Heart right ventricle (tissue), 16 donors: ENCODE data around the gene TRIM56. TPM values are rescaled to one million over a fixed set of nuclear protein-coding genes. Genes with fewer than 3 reads are reported as not detected.
A peak's percentile ranks its signal among the peaks of the same experiment; 100 is the strongest.
"Not testable (repeated sequence)": the region's sequence is repeated elsewhere in the genome, so short reads cannot be mapped to it uniquely, and the experiment has no call there.

ENCODE experiments used
- ATAC-seq, 8 donors: fragments of 200-7000 bp; cut with Tn5 transposase; one replicate each; pipeline ENCODE4 v1.9.1; 2020; ENCODE audit warnings: mild to moderate bottlenecking in 8 of 8, moderate library complexity in 8 of 8, moderate number of reproducible peaks in 1 of 8
- DNase-seq, 2 donors: peaks; one replicate each; pipeline ENCODE4 v3.0.0-alpha.2; 2020
- H3K27ac ChIP-seq, 10 donors: fragments of 200-600 bp; sonication (generic) in 2 of 10; one replicate each; pipeline versions ENCODE4 v1.5.0 to v1.8.0; 2020 to 2022; ENCODE audit warnings: mild to moderate bottlenecking in 3 of 10
- H3K27me3 ChIP-seq, 7 donors: fragments of 200-600 bp; one replicate each; pipeline ENCODE4 v1.8.0; 2021 to 2022; ENCODE audit warnings: mild to moderate bottlenecking in 2 of 7
- H3K36me3 ChIP-seq, 9 donors: fragments of 200-600 bp; sonication (generic) in 1 of 9; one replicate each; pipeline versions ENCODE4 v1.5.0 to v1.8.0; 2020 to 2022; ENCODE audit warnings: mild to moderate bottlenecking in 2 of 9
- H3K4me1 ChIP-seq, 9 donors: fragments of 200-600 bp; sonication (generic) in 1 of 9; one replicate each; pipeline versions ENCODE4 v1.5.0 to v1.8.0; 2020 to 2022; ENCODE audit warnings: mild to moderate bottlenecking in 4 of 9
- H3K4me3 ChIP-seq, 10 donors: fragments of 200-600 bp; sonication (generic) in 2 of 10; one replicate each; pipeline versions ENCODE4 v1.5.0 to v1.8.0; 2020 to 2022; ENCODE audit warnings: mild to moderate bottlenecking in 7 of 10, moderate library complexity in 2 of 10
- H3K9me3 ChIP-seq, 11 donors: fragments of 200-600 bp in 10 of 11; sonication (generic) in 2 of 11; one replicate each; pipeline versions ENCODE4 v1.5.0 to v1.8.0; 2013 to 2022; ENCODE audit warnings: mild to moderate bottlenecking in 2 of 11, control low read depth in 1 of 11, moderate library complexity in 1 of 11
- CTCF ChIP-seq, 9 donors: fragments of 200-600 bp; sonication (generic) in 2 of 9; IDR thresholded peaks; one replicate each; pipeline versions ENCODE4 v1.5.0 to v1.8.0; 2021 to 2022; ENCODE audit warnings: antibody characterized with exemption in 9 of 9, mild to moderate bottlenecking in 5 of 9, moderate library complexity in 1 of 9
- WGBS, 2 donors: extraction: QIAGEN DNeasy Blood & Tissue Kit; methylation state at CpG; one replicate each; pipeline ENCODE4 v1.1.7; 2013; ENCODE audit warnings: inconsistent platforms in 1 of 2; 5-methylcytosine and 5-hydroxymethylcytosine counted together
- intact Hi-C, 10 donors: fragments of 100-400 bp; cut with DNase I; formaldehyde crosslinking; loops; one replicate each; pipeline versions ENCODE4 v1.11.1 to v1.14.2; 2022
- polyA plus RNA-seq, 2 donors: library from polyadenylated mRNA; stranded (reverse); fragments of 200-250 nt; gene quantifications; one replicate each; pipeline ENCODE4 v1.2.3, GENCODE V29; 2013
- total RNA-seq, 10 donors: library from RNA; stranded (reverse); fragmentation: NEBNext Ultra II Directional in 3 of 10; extraction: Animal tissue kit (Norgen Biotek cat#: 25700) in 3 of 10; gene quantifications; one replicate each; pipeline versions ENCODE4 v1.2.1 to v1.2.4, GENCODE V29; 2021 to 2023
- donor health status: Arrhythmogenic right ventricular cardiomyopathy.
- donor health status: ischemic (EF 13 %, LVEDD 7.1; RV severe dilation, severe dysfunction).
- donor health status: healthy with polysubstance abuse.
- donor health status: DM: no; HTN: yes; CAD: no.
- donor health status: DM: no; HTN: no; CAD: no.
- donor health status: ischemic (EF 25% LVEDD 6.9; RV normal size, moderate dysfunction).
- donor health status: ischemic (EF 25% LVEDD 5.7; RV mildly dilated, moderate dysfunction).
- donor health status: healthy.
- donor health status: DM: yes; HTN: yes; CAD: no.
- donor health status: Ischemic cardiomyopathy.
- donor health status: ischemic (EF 35%, LVEDD 5.7; RV mildly dilated, moderate dysfunction).
- donor health status: nonischemic (EF 11% LVEDD 7.7; RV severe dilation, severe dysfunction).
- donor health status: DM: yes; HTN: yes; CAD: no.
- donor health status: PGD.
- donor health status: ischemic (EF 29% LVEDD 5.4; RV normal size, mild dysfunction).
- donor health status: nonischemic (EF 23%, LVEDD 6.1; RV moderate dilation, normal function).

Gene TRIM56
- total and polyA plus RNA-seq, 12 donors, result 5.8 to 28.4 (median 15.5) TPM

- Histone ChIP-seq H3K4me1 (peaks cover 0 to 41% (median 24%) of the 10 kb centered on the region in 9 donors), H3K27me3 (peaks cover 0 to 14% (median 0%) of the 10 kb centered on the region in 7 donors), H3K9me3 (no peaks in the 10 kb centered on the region), H3K4me3 (no peak overlapping the region), H3K36me3 (no peaks in the 10 kb centered on the region), H3K27ac (no peak overlapping the region)
- TF ChIP-seq CTCF (IDR thresholded peaks at IDR 0.05), result no peak
- intact Hi-C loops, result no loop called here
- DNase-seq, result no peak
- ATAC-seq, result no peak
- WGBS, 2 donors, result 91 to 93% methylated on average over 6 of the region's 6 CpGs
Observed at GRCh38 chr7:101102026-101102425, 16.7 kb downstream of the TRIM56 start.

- 88 to 92% methylated on average over 10 of the region's 10 CpGs for WGBS, 2 donors
- H3K4me3 ChIP-seq, ATAC-seq, H3K36me3 ChIP-seq, intact Hi-C loops, DNase-seq, H3K9me3 ChIP-seq: not testable (repeated sequence)
- Histone ChIP-seq H3K27ac (peak overlapping the region in 1 of 10 donors; percentile 42), H3K4me1 (peaks cover 0 to 53% (median 35%) of the 10 kb centered on the region in 9 donors), H3K27me3 (peaks cover 0 to 14% (median 0%) of the 10 kb centered on the region in 7 donors)
Observed at GRCh38 chr7:101103701-101104100, 18.4 kb downstream of the TRIM56 start.

- no peak for TF ChIP-seq CTCF (IDR thresholded peaks at IDR 0.05)
- H3K4me1 ChIP-seq, result peaks cover 0 to 53% (median 38%) of the 10 kb centered on the region in 9 donors
- peak in 1 of 8 donors; percentile 15 for ATAC-seq
- H3K9me3 ChIP-seq, result no peaks in the 10 kb centered on the region
- whole genome bisulfite sequencing, 2 donors, result 53 to 71% methylated on average over 15 of the region's 15 CpGs
- H3K36me3 ChIP-seq, result no peaks in the 10 kb centered on the region
- no peak for DNase-seq
- H3K27me3 ChIP-seq, result peaks cover 0 to 14% (median 0%) of the 10 kb centered on the region in 7 donors
- H3K4me3 ChIP-seq, result no peak overlapping the region
- intact Hi-C loops, result no loop called here
- H3K27ac ChIP-seq, result peak overlapping the region in 1 of 10 donors; percentile 42
Observed at GRCh38 chr7:101104193-101104713, 19.0 kb downstream of the TRIM56 start.

GRCh38 chr7:101104799-101105198, 19.5 kb downstream of the TRIM56 start:
- WGBS, 2 donors, result 69 to 85% methylated on average over 3 of the region's 3 CpGs
- Histone ChIP-seq H3K4me1 (peaks cover 0 to 47% (median 33%) of the 10 kb centered on the region in 9 donors), H3K36me3 (no peaks in the 10 kb centered on the region), H3K4me3 (no peak overlapping the region), H3K9me3 (no peaks in the 10 kb centered on the region), H3K27ac (no peak overlapping the region), H3K27me3 (peaks cover 0 to 14% (median 0%) of the 10 kb centered on the region in 7 donors)
- DNase-seq (no peak), ATAC-seq (no peak)
- intact Hi-C loops, result no loop called here
- no peak for TF ChIP-seq CTCF (IDR thresholded peaks at IDR 0.05)

GRCh38 chr7:101105248-101105647, 20.0 kb downstream of the TRIM56 start:
- ATAC-seq, intact Hi-C loops, H3K9me3 ChIP-seq, H3K36me3 ChIP-seq, DNase-seq, H3K4me3 ChIP-seq, H3K27ac ChIP-seq: not testable (repeated sequence)
- 77 to 79% methylated on average over 5 of the region's 5 CpGs for WGBS, 2 donors
- H3K4me1 ChIP-seq, result peaks cover 0 to 43% (median 28%) of the 10 kb centered on the region in 9 donors
- peaks cover 0 to 14% (median 0%) of the 10 kb centered on the region in 7 donors for H3K27me3 ChIP-seq
